Suprapubic skin (tissue), 4 donors: Measurements from ENCODE around the gene TEKTIP1. TPM values are rescaled to one million over a fixed set of nuclear protein-coding genes. Genes with fewer than 3 reads are reported as not detected.

Source experiments
- DNase-seq, 2 donors: peaks; one replicate each; pipeline ENCODE4 v3.0.0-alpha.2; 2019; ENCODE audit warnings: low spot score in 2 of 2
- H3K27ac ChIP-seq: fragments of 200-600 bp; sonication (generic); one replicate; pipeline ENCODE4 v1.5.1; 2019
- H3K27me3 ChIP-seq: fragments of 200-600 bp; sonication (generic); one replicate; pipeline ENCODE4 v1.5.1; 2019
- H3K36me3 ChIP-seq: fragments of 200-600 bp; sonication (generic); one replicate; pipeline ENCODE4 v1.5.1; 2019
- H3K4me1 ChIP-seq: fragments of 200-600 bp; sonication (generic); one replicate; pipeline ENCODE4 v1.5.1; 2019
- H3K4me3 ChIP-seq: fragments of 200-600 bp; sonication (generic); one replicate; pipeline ENCODE4 v1.5.1; 2019; ENCODE audit warnings: mild to moderate bottlenecking
- H3K9me3 ChIP-seq: fragments of 200-600 bp; sonication (generic); one replicate; pipeline ENCODE4 v1.5.1; 2019
- CTCF ChIP-seq, 2 donors: fragments of 200-600 bp in 1 of 2; fragments of 450-650 bp in 1 of 2; sonication (generic) in 1 of 2; IDR thresholded peaks; one replicate each; pipeline ENCODE4 v1.5.1; 2016 to 2019; ENCODE audit warnings: antibody characterized with exemption in 2 of 2, mild to moderate bottlenecking in 1 of 2, moderate library complexity in 1 of 2
- EP300 ChIP-seq: sonication (generic); formaldehyde crosslinking; IDR thresholded peaks from one replicate; pipeline ENCODE4 v1.6.1; 2017; ENCODE audit warnings: antibody characterized with exemption
- POLR2A ChIP-seq, 2 donors: fragments of 450-650 bp; IDR thresholded peaks; one replicate each; pipeline ENCODE4 v1.6.1; 2017; ENCODE audit warnings: antibody characterized with exemption in 2 of 2, mild to moderate bottlenecking in 2 of 2, moderate library complexity in 2 of 2
- POLR2AphosphoS5 ChIP-seq, 3 donors: sonication (generic); formaldehyde crosslinking; IDR thresholded peaks; one replicate each; pipeline ENCODE4 v1.6.1; 2017; ENCODE audit warnings: antibody characterized with exemption in 3 of 3
- WGBS: methylation state at CpG from one replicate; pipeline ENCODE4 v1.1.5; 2018; 5-methylcytosine and 5-hydroxymethylcytosine counted together
- total RNA-seq, 4 donors: library from RNA; depleted of rRNA; stranded (reverse); fragments of >200 nt; gene quantifications; one replicate each; pipeline ENCODE4 v1.1.0, GENCODE V29; 2016

Gene TEKTIP1
- total RNA-seq = 1 to 10 TPM in 2 of 4 donors, not detected in 2; 2.4 to 5.2 TPM

DNA sequence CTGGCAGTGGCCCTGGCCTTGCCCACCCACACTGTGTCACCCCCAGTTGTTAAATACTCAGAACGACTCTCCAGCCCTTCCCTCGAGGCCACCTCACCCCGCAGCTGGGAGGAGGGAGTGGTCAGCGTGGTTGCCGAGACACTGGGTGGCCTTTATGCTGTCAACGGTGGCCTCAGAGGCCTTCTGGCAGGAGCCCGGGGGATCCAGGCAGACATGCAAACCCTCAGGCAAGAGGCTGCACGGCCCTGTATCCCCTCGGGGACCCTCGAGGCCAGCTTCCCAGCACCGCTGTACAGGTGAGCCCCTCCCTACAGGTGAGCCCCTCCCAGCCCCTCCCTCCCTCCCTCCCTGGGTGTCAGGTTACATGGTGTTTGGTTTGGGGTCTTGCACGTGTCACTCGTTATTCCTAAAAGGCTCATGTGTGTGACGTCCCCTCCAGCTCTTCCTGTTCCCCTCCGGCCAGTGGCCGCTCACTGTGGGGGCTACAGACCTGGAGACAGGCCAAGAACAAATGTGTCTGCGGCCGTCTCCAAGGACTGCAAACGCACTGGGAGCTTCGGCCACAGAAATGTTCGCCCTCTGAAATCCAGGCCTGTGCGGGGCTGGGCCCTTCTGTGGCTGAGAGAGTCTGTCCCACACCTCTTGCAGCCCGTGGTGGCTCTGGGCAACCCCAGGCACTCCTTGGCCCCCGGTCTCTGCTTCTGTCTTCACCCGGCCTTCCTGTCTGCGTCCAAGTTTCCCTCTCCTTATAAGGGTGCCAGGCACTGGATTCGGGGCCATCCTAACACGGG is at the start of gene TEKTIP1:
TEKTIP1 (plus strand) TSS at position 210 of the 791 bp plus-strand sequence; CDS start at position 214, 4 bp downstream.
- no peak within 1 kb of the TSS for H3K27ac ChIP-seq
- 75% methylated on average over 17 of the region's 28 CpGs for WGBS
- peaks cover 30% of the 10 kb centered on the region for H3K36me3 ChIP-seq

GRCh38 chr19:3491396-3492119 is 47.4 kb upstream of the TEKTIP1 start:
- DNase-seq = no peak
- Histone ChIP-seq H3K4me3 (no peak overlapping the region), H3K9me3 (no peaks in the 10 kb centered on the region), H3K27me3 (no peaks in the 10 kb centered on the region), H3K27ac (no peak overlapping the region), H3K4me1 (no peaks in the 10 kb centered on the region), H3K36me3 (peaks cover 61% of the 10 kb centered on the region)
- WGBS = 76% methylated on average over 30 of the region's 55 CpGs
- TF ChIP-seq CTCF (IDR thresholded peaks at IDR 0.05) = no peak
- no peak for TF ChIP-seq POLR2AphosphoS5 (IDR thresholded peaks at IDR 0.05)
- TF ChIP-seq EP300 = no peak
- TF ChIP-seq POLR2A (IDR thresholded peaks at IDR 0.05) = no peak

More for the DNA sequence above, at the start of gene TEKTIP1:
- DNase-seq = no peak
- TF ChIP-seq EP300 = no peak
- no peaks in the 10 kb centered on the region for H3K27me3 ChIP-seq
- H3K4me1 ChIP-seq = peaks cover 30% of the 10 kb centered on the region
- no peak within 1 kb of the TSS for H3K4me3 ChIP-seq
- H3K9me3 ChIP-seq = no peaks in the 10 kb centered on the region

- Histone ChIP-seq H3K27me3 (no peaks in the 10 kb centered on the region), H3K4me3 (no peak overlapping the region), H3K27ac (no peak overlapping the region), H3K36me3 (peaks cover 64% of the 10 kb centered on the region), H3K4me1 (peaks cover under 1% of the 10 kb centered on the region), H3K9me3 (no peaks in the 10 kb centered on the region)
- WGBS = 88% methylated on average over 10 of the region's 45 CpGs
- TF ChIP-seq POLR2A (IDR thresholded peaks at IDR 0.05) (no peak), POLR2AphosphoS5 (IDR thresholded peaks at IDR 0.05) (no peak)
- DNase-seq = no peak
Observed at GRCh38 chr19:3492131-3492839, 46.7 kb upstream of the TEKTIP1 start.

- peaks cover 6% of the 10 kb centered on the region for H3K4me1 ChIP-seq
- no peaks in the 10 kb centered on the region for H3K9me3 ChIP-seq
- no peak overlapping the region for H3K4me3 ChIP-seq
- TF ChIP-seq POLR2AphosphoS5 (IDR thresholded peaks at IDR 0.05) = no peak
- TF ChIP-seq EP300 = no peak
- TF ChIP-seq POLR2A (IDR thresholded peaks at IDR 0.05) = no peak
- no peak for TF ChIP-seq CTCF (IDR thresholded peaks at IDR 0.05)
- H3K27me3 ChIP-seq = no peaks in the 10 kb centered on the region
- H3K27ac ChIP-seq = no peak overlapping the region
- no peak for DNase-seq
- H3K36me3 ChIP-seq = peaks cover 64% of the 10 kb centered on the region
- 93% methylated on average over 16 of the region's 16 CpGs for WGBS
Observed at GRCh38 chr19:3492919-3493318, 46.1 kb upstream of the TEKTIP1 start.

DNA sequence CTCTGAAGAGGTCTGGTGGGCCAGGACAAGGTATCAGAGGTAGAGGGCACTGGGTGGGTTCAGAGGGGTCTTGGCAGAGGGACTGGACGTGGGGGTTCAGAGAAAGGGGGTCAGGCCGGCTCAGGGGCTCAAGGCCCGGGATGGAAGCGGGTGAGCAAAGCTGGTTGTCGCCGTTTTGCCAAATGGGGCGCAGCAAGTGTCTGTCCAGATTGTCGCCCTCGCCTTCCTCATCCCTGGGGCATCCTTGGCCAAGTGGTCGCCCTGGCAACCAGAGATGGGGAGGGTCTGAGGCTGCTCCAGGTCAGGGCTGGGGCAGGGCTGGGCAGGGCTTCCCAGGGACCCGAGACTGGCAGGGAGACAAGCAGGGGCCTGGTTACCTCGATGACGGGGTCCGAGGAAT is 45.3 kb upstream of the TEKTIP1 start:
- WGBS = 95% methylated on average over 7 of the region's 14 CpGs
- Histone ChIP-seq H3K27me3 (no peaks in the 10 kb centered on the region), H3K4me3 (no peak overlapping the region), H3K27ac (no peak overlapping the region), H3K9me3 (no peaks in the 10 kb centered on the region), H3K4me1 (peaks cover 6% of the 10 kb centered on the region), H3K36me3 (peaks cover 64% of the 10 kb centered on the region)
- no peak for DNase-seq
- TF ChIP-seq POLR2AphosphoS5 (IDR thresholded peaks at IDR 0.05) = no peak

GRCh38 chr19:3494051-3494450 is 44.9 kb upstream of the TEKTIP1 start:
- no peaks in the 10 kb centered on the region for H3K27me3 ChIP-seq
- H3K4me3 ChIP-seq = no peak overlapping the region
- H3K27ac ChIP-seq = no peak overlapping the region
- no peak for TF ChIP-seq EP300
- TF ChIP-seq POLR2AphosphoS5 (IDR thresholded peaks at IDR 0.05) = no peak
- no peak for TF ChIP-seq CTCF (IDR thresholded peaks at IDR 0.05)
- TF ChIP-seq POLR2A (IDR thresholded peaks at IDR 0.05) = no peak
- H3K36me3 ChIP-seq = peaks cover 64% of the 10 kb centered on the region
- no peaks in the 10 kb centered on the region for H3K9me3 ChIP-seq
- DNase-seq = no peak
- peaks cover 6% of the 10 kb centered on the region for H3K4me1 ChIP-seq
- 86% methylated on average over 1 of the region's 15 CpGs for WGBS
